SU-DHL-6 (cell line): Measurements from ENCODE around the gene TMCC1.

Experiments used
- EZH2phosphoT487 ChIP-seq: fragments of 200-600 bp; sonication (generic), shearing (Covaris generic); conservative IDR thresholded peaks from 2 replicates; pipeline ENCODE4 v1.6.1; 2018; ENCODE audit warnings: mild to moderate bottlenecking, antibody characterized with exemption, low read length, moderate library complexity, mixed read lengths
- TF ChIP-seq, protein P1 (sequence below): fragments of 200-600 bp; sonication (generic); IDR thresholded peaks from one replicate; pipeline ENCODE4 v1.5.1; 2017; ENCODE audit warnings: antibody characterized with exemption, mild to moderate bottlenecking, low read length, moderate library complexity; ENCODE audit not compliant: insufficient read depth, poor library complexity, severe bottlenecking

GRCh38 chr3:129672412-129672811 lies 221.1 kb downstream of the TMCC1 start:
- TF ChIP-seq, protein P1, sequence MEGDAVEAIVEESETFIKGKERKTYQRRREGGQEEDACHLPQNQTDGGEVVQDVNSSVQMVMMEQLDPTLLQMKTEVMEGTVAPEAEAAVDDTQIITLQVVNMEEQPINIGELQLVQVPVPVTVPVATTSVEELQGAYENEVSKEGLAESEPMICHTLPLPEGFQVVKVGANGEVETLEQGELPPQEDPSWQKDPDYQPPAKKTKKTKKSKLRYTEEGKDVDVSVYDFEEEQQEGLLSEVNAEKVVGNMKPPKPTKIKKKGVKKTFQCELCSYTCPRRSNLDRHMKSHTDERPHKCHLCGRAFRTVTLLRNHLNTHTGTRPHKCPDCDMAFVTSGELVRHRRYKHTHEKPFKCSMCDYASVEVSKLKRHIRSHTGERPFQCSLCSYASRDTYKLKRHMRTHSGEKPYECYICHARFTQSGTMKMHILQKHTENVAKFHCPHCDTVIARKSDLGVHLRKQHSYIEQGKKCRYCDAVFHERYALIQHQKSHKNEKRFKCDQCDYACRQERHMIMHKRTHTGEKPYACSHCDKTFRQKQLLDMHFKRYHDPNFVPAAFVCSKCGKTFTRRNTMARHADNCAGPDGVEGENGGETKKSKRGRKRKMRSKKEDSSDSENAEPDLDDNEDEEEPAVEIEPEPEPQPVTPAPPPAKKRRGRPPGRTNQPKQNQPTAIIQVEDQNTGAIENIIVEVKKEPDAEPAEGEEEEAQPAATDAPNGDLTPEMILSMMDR = no peak
- TF ChIP-seq EZH2phosphoT487 = no peak
